HG03159 (cell line): ENCODE results near the gene FLNB.
"Not testable (repeated sequence)": the region's sequence is repeated elsewhere in the genome, so short reads cannot be mapped to it uniquely, and the experiment has no call there.

ENCODE experiments used
- ATAC-seq: cut with Tn5 transposase; IDR thresholded peaks from one replicate; pipeline ENCODE4 v1.9.1; 2021; ENCODE audit warnings: mild to moderate bottlenecking, moderate library complexity; ENCODE audit not compliant: unreplicated experiment

The FLNB gene

DNA sequence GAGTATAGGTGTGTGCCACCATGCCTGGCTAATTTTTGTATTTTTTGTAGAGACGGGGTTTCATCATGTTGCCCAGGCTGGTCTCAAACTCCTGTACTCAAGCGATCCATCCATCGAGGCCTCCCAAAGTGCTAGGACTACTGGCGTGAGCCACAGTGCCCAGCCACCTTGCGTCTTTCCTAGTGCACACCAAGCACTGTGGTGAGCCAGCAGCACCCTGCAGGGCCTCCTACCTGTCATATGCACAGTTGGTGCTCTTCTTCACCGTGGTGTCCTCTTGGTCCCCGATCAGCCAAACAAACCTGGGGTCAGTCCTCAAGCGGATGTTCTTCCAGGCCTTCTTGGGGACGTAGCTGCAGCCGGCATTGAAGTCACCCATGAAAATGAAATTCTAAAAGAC is 189.4 kb downstream of the FLNB start:
- ATAC-seq, result no peak

DNA sequence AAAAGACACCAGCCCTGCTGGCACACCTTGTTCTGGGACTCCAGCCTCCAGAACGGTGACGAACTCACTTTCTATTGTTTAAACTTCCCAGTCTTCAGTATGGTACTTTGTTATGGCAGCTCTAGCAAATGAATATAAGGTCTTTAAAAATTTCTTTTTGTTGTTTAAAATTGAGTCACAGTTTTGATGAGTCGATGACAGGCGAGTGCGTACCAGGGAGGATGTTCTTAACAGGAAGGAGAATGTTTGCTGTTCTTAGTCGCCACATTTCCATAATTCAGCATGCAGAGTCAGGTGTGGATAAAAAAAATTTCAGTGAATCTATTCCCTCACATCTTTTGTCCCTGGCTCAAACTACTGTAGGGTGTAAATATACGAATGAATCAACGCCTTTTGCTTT is 190.1 kb downstream of the FLNB start:
- ATAC-seq, result no peak

- no peak for ATAC-seq
Observed at GRCh38 chr3:58198804-58199203, 190.6 kb downstream of the FLNB start.

- ATAC-seq, result no peak
Observed at GRCh38 chr3:58200121-58200709, 192.0 kb downstream of the FLNB start.

DNA sequence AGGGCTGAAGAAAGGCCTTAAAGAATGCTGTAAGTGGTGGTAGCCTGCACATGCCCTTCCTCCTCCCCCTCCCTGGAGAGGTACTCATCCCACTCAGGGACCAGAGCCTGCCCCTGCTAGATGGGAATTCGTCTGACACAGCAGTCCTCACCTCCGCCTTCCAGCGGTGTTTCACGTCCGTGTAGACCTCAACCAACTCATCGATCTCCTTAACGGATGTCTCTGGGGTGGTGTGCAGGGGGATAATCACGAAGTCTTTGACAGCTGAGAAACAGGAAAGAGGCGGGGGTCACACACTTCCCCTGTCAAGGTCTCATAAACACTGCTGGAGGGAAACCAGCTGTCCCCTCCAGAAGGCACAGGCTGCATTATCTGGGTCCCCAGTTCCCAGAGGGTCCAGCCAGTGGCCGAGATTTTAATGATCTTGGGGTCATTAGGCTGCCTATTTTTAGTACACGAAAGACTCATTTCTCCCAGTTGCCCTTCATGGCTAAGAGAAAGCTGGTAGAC is 192.7 kb downstream of the FLNB start:
- ATAC-seq, result no peak

DNA sequence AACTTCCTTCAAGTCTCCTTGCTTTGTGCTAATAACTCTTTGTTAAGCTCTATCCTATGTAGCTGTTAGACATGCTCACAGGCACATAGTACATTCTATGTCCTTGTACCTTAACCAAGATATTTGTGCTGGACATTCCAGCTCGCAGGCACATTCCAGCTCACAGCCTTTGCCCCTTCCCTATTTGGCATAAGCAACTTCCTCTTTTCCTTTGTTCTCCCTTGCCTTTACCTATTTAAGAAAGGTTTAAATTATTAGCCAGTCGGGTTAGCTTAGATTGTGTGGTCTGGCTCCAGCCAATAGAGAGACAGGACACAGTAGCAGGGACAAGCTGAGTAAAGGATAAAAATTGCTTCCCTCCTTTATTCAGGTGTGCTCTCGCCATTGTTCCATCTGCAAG is 193.2 kb downstream of the FLNB start:
- not testable (repeated sequence) for ATAC-seq

GRCh38 chr3:58202917-58203360 is 194.7 kb downstream of the FLNB start:
- ATAC-seq, result no peak

- ATAC-seq, result no peak
Observed at GRCh38 chr3:58203541-58203940, 195.3 kb downstream of the FLNB start.

DNA sequence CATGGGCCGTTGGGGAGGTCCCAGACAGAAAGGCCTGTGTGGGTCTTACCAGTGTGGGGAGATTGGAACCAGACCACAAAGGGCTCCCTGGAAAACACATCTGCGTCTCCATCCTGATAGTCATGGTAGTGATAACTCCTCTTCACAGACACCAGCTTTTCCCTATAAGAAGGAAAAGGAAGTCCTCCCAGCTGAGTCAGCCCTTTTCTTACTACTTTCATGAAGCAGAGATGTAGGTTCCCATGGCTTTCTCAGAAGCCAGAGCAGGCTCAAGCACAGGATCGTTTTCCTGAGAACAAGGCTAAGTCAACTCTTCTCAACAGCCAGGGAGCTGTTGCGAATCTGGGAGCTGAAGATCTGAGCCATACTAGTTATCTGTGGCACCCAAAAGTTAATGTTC is 196.5 kb downstream of the FLNB start:
- no peak for ATAC-seq

DNA sequence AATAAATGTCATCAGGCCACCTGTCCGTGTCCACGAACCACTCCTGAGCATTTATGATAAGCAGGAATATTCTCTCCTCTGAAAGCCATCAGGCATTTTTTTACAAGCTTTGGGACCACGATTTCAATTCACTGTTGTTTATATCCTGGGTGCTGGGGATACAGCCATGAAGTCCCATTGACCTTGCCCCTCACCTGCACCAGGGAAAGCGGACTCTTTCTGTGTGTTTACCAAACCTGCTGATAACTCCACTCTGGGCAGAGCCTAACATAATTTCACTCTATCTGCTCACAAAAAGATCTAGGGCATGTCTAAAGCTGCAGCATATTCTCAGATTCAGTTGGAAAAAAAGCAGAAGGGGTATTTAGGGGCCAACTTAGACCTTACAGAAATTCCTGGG is 197.8 kb downstream of the FLNB start:
- ATAC-seq, result no peak

DNA sequence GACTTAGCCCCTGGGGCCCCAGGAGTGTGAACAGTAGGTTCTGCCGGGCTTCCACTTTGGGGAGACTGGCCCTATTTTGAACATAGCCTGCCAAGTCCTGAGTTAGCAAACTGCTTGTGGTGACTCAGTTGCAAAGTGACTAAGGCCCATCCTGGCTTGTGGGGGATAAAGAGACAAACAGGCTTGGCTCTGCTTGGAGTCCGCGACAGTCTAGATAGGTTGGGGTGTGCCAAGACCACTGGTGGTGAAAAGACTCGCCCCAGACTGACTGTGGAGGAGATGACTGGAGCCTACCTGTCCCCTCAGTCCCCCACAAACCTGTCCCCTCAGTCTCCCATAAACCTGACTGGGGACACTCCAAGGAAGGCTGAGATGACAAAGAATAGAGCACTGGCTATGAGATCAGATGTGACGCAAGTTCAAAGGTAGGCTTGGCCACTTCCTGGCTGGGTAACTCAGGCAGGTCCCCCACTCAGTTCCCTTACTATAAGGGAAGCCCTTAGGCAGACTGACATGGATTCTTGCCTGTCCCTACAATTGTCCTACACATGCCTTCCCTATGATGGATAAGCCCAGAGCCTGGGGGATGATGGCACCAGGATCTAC is 198.3 kb downstream of the FLNB start:
- no peak for ATAC-seq

GRCh38 chr3:58207954-58208353 is 199.7 kb downstream of the FLNB start:
- no peak for ATAC-seq

DNA sequence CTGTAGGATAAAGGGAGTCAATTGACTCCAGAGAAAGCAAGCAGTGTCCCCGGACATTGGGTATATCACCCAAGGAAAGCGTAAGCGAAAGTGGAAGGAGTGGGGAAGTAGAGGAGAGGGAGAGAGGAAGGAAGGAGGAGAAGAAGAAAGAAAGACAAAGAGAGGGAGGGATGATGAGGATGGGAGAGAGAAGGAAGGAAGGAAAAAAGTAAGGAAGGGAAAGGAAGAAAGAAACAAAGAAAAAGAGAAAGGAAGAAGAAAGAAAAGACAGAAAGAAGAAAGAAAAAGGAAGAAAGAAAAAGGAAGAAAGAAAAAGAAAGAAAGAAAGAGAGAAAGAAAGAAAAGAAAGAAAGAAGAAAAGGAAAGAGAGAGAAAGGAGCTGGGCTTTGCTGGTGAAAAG is 201.7 kb downstream of the FLNB start:
- no peak for ATAC-seq

DNA sequence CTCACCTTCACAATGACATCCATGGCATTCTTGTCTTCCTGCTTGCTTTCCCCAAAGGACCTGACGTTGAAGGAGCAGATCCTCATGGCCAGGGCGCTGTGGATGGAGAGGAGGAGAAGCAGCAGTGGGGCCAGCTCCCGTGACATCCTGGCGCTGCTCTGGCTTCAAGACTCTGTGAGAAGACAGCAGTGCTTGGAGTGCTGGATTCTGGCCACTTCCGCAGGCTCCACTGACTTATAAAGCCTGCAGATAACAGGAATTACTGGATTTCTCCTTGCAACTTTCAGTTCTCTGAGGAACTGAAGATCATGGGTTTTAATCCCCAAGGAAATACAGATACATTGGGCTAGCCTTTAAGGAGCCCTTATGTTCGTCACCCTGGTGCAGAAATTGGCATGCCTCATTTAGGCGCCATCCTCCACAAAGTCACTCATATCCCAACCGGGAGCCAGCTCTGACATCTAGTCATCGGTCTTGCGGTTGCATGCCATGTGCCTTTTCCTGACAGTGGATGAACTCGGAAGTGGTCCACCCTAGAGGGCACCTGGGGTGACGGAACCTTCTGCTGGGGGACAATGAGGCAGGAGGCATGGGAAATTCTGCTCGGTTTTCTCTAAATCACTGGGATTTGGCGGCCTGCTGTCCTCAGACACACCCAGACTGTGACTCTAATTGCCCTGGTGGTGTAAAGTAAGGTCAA is 202.7 kb downstream of the FLNB start, which contains the start of gene DNASE1L3:
Gene DNASE1L3, minus strand, starts transcription at position 212 of the 700 bp plus-strand sequence. Its CDS starts 66 bp downstream, at position 146.
- no peak for ATAC-seq

DNA sequence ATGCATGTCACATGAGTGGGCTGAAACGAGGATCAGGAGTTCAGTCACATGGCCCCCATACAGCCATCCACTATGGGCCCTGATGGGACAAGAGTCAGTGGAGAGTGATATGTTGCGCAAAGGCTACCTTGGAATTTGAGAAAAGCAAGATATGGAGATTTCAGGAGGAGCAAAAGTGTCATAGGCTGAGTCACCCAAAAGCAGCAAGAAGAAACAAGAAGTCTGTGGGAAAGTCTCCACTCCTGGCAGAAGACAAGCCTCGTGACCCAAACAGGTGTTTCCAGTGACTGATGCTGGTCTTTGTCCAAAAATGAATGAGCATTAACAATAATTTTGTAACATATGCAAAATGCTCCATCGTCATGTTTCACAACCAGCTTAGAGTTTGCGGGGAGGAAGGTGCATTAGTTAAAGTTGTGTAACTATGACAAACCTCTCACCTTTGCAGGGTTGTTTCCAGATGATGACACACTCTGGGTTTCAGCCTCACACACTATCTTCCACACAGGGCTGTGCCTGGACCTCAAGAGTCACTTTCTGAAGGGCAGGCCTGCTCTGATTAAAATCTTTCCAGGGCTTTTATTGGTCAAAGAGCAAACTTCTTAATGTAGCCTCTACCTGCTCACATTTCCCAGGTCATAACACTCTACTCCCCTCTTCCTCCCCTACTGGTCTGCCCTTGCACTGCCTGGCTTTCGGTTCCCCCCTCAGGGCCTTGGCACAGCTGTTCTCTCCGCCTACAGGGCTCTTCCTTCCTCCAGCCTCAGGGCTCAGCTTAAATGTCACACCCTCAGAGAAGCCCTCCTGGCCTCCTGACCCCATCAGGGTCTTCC is 206.5 kb downstream of the FLNB start:
- ATAC-seq, result peak; percentile 80

GRCh38 chr3:58215317-58216025 is 207.2 kb downstream of the FLNB start:
- no peak for ATAC-seq

DNA sequence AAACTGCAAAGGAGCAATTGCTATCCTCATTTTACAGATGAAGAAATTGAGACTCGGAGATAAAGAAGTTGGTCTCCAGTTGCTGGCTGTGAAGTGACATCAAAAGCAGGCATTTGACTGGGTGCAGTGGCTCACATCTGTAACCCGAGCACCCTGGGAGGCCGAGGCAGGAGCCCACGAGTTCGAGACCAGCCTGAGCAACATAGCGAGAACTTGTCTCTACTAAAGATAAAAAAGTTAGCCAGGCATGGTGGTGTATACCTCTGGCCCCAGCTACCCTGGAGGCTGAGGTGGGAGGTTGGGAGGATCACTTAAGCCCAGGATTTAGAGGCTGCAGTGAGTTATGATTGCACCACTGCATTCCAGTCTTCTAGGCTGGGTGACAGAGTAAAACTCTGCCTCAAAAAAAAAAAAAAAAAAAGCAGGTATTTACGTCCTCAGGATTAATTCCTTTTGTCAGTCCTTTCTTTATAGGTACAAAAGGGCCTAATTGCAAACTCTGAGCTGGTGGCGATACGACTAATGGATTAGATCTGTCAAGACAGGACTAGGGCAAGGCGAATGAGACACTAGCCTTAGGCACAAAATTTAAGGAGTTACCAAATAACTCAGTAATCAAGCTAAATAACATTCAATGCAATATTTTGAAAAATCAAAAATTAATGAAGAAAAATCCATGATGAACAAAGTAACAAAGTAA is 208.4 kb downstream of the FLNB start:
- no peak for ATAC-seq

- peak; percentile 31 for ATAC-seq
Observed at GRCh38 chr3:58217209-58217811, 209.1 kb downstream of the FLNB start.

GRCh38 chr3:58218904-58219303 is 210.7 kb downstream of the FLNB start:
- no peak for ATAC-seq
